GM18861 (cell line): ENCODE measurements around the gene COX19.
"Not testable (repeated sequence)": the region's sequence is repeated elsewhere in the genome, so short reads cannot be mapped to it uniquely, and the experiment has no call there.

Source experiments
- ATAC-seq: cut with Tn5 transposase; IDR thresholded peaks from one replicate; pipeline ENCODE4 v1.9.1; 2021; ENCODE audit not compliant: unreplicated experiment

Gene COX19

DNA sequence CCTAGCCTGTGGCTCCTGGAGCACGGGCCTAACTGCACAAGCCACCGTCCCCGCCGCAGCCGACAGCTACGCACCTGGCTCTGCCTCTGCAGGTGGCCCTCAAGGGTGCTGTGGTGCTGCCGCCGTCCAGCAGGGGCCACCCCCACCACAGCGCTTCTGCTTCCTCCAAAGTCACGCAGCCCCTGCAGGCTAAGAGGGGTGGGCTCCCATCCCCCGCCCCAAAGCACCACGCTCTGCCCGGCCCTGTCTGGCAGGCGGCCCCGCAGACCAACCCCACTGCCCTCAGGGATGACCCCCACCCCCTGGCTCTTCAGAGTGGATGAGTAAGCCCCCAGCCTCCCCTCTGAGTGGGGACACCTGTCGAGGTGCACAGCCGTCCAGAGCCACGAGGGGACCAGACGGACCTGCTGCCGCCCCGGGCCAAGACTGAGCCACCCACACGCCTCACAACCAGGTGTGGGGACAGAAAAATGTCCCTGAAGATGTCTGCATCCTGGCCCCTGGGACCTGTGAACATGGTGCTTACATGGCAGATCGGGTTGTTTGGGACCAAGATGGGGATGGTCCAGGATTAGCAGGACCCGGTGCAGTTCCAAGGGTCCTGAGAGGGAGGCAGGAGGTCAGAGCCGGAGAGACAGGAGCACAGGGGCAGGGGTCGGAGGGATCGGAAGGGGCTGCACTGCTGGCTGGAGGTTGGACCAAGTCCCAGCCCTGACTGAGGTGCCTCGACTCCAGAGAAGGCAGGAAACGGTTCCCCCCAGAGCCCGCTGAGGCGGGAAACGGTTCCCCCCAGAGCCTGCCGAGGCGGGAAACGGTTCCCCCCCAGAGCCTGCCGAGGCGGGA is 11.9 kb downstream of the COX19 start:
- no peak for ATAC-seq

DNA sequence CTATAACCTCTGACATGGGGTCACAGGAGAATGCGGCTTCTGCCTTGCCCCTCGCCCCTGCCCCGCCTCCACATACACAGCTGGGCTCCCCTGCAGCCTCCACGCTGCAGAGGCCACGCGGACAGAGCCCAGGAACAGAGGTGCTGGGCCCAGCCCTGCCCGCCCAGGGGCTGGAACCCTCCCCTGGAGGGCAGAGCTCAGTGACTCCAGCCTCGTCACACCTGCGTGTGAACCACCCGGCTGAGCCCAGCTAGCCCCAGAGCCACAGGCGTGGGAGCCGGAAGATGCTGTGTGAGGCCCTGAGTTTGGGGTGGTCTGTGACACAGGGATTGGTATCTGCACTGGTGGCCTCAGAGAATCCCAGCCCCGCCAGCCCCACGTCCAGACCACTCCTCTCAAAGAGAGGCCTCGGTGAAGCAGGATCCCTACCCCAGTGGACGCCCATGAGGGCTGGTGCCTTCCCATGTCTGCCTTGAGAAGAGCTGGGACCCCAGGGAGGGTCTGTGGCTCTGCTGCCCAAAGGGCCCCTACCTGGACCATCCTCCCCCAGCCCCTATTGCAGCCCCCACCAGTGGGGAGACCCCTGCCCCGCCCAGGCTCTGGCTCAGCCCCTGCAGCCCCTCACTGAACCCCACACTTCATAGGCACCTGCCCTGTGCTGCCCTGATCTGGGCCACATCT is 12.8 kb downstream of the COX19 start:
- ATAC-seq, result no peak

DNA sequence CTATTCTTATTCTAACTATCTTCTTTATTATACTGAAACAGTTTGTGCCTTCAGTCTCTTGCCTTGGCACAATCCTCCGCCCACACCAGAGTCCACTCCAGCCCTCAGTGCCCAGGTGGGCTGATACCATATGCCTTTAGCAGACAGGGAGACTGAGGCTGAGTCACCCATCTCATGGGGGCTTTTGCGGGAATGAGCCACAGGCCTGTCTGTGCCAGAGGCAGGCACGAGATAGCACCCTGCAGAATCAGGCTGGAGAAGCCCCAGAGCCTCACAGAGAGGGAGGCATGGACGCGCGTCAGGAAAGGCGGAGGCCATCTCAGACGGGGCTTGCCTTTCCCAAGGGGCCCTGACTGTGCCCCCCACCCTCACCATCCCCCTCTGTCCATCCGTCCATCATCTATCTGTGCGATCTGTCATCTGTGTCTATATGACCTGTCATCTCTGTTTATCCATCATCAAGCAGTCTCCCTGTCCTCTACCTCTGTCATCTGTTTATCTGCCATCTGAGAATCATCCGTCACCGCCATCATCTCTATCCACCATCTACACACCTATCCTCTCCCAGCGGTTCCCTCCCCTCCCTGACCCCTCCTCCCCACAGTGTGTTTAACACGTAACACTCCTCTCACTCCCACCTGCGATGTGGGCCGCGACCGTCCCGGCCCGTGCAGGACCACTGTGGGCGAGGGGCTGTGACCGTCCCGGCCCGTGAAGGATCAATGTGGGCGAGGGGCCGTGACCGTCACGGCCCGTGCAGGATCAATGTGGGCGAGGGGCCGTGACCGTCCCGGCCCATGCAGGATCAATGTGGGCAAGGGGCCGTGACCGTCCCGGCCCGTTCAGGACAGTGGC is 13.6 kb downstream of the COX19 start:
- ATAC-seq, result no peak

DNA sequence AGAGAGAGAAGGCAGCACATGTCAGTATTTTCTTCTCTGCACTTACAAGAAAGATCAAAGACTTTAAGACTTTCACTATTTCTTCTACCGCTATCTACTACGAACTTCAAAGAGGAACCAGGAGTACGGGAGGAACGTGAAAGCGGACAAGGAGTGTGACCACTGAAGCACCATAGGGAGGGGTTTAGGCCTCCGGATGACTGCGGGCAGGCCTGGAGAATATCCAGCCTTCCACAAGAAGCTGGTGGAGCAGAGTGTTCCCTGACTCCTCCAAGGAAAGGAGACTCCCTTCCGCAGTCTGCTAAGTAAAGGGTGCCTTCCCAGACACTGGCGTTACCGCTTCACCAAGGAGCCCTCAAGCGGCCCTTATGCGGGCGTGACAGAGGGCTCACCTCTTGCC is 14.4 kb downstream of the COX19 start:
- ATAC-seq, result not testable (repeated sequence)

DNA sequence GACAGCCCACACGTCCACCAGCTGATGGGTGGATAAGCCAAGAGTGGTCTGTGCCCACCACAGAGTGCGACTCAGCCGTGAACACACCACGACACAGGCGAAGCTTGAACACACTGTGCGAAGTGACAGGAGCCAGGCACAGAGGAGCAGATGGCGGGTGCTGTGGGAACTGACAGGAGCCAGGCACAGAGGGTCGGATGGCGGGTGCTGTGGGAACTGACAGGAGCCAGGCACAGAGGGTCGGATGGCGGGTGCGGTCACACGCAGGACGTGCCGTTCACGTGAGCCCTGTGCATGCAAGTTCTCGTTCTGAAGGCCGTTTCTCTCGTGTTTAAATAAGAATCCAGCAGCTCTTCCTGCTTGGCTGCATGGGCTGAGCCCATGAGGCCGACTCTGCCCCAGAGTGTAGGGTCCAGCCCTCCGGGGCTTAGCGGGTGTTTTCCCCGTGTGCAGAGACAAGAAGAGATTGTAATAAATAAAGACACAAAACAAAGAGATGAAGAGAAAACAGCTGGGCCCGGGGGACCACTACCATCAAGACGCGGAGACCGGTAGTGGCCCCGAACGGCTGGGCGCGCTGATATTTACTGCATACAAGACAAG is 15.0 kb downstream of the COX19 start:
- ATAC-seq, result no peak

DNA sequence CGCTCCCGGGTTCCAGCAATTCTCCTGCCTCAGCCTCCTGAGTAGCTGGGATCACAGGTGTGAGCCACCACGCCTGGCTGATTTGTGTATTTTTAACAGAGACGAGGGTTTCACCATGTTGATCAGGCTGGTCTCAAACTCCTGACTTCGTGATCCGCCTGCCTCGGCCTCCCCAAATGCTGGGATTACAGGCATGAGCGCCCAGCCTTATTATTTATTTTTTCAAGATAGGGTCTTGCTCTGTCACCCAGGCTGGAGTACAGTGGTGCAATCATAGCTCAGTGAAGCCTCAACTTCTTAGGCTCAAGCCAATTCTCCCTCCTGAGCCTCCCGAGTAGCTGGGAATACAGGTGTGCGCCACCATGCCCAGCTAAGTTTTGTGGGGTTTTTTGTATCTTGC is 15.6 kb downstream of the COX19 start:
- ATAC-seq, result not testable (repeated sequence)

DNA sequence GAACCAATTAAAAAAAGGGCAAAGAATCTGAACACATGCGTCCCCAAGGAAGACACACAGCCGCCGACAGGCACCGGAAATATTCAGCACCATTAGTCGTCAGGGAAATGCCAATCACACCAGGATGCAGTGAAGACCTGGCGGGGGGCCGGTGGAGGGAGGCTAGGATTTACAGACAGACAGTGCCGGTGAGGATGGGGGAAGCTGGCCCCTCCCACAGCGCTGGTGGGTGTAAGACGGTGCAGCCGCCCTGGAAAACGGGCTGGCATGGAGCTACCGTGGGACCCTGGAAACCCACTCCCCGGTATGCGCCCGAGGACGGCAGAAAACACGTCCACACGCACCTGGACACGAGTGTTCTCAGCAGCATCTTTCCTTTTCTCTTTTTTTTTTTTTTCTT is 16.1 kb downstream of the COX19 start:
- no peak for ATAC-seq

DNA sequence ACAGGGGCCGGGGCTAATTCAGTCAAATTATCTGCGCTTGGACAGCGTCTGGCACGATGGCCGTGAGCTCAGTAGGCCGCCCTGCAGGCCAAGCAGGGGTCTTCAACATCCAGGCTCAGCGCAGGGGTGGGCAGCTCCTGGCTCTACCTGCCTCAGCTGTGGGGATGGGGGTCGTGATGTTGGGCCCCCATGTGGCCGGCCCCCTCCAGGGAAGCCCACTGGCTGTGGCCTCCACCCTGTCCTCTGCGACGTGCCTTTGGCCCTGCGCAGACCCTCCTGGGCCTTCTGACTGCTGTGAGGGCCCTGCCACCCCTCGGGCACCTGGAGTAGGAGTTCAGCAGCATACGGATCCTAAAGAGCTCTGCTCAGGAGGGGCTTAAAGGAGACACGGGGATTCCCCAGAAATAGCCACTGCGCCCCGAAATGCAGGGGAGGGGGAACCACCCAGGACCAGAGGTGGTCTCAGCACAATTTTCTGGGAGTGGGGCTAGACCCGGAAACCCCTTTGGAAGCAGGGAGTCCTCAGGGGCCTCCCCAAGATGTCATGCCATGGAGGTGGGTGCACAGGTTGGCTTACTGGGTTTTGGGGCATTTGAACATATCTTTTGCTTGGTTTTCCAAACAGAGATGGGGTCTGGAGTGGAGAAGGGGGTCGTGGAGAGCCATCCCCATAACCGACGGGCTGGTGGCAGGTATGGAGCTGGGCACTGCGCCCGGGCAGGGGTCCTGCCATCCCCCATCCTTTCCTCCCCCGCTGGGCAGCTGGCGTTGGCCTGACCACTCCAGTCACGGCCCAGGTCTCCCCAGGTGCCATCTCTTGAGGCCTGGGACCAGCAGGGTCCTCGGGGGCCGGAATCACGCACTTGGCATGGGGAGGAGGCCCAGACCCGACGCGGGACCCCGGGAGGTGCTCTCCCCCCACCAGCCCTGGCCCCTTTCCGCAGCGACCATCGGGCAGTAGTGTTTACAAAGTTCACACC is 16.8 kb downstream of the COX19 start:
- no peak for ATAC-seq

DNA sequence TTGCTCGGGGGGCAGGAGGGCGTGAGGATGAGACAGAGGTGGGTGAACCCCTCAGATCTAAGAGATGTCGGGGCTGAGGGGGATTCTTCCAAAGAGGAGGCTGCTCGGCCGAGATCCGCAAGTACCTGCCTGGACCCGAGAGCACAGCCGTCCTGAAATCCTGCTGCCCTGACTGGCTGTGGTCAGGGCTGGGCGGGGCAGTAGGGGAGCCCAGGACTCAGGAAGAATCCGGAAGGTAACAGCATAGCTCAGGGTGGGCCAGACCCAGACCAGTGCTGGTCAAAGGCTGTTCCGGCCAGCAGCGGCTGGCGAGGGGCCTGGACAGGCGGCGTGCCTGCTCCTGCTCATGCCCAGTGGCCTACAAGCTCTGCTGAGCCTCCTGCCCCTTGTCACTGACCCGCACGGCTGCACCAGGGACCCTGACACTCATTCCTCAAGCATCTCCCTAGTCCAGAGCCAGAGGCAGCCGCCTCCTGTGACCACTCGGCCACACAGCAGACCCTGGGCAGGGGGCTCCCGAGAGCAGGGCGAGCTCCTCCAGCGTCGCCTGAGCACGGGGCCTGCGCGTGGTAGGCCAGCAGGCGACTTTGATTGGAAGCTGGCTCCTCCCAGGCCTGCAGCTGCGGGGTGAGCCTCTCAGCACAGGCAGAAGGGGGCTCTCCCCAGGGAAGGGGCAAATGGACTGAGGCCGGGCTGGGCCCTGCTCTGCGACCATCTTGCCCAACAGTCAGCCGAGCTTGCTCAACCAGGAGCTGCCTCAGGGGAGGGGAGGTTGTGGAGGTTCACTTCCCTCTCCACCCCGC is 17.7 kb downstream of the COX19 start:
- no peak for ATAC-seq

DNA sequence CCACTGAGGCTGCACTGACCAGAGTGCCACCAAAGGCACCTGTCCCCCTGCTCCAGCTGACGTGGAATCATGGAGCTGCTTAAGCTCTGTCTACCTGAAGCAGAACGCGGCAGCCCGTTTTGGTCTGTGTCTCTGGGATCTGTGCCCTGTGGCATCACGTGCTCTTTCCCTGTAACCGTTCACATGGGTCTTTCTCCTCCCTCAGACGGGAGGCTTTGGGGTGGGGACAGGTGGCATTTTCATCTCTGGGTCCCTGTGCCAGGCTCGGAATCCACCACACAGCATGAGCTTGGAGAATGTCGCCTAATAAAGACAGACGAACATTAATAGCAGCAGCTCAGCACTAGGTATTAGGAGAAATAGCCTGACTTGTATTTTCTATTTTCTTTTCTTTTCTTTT is 19.3 kb downstream of the COX19 start:
- no peak for ATAC-seq

DNA sequence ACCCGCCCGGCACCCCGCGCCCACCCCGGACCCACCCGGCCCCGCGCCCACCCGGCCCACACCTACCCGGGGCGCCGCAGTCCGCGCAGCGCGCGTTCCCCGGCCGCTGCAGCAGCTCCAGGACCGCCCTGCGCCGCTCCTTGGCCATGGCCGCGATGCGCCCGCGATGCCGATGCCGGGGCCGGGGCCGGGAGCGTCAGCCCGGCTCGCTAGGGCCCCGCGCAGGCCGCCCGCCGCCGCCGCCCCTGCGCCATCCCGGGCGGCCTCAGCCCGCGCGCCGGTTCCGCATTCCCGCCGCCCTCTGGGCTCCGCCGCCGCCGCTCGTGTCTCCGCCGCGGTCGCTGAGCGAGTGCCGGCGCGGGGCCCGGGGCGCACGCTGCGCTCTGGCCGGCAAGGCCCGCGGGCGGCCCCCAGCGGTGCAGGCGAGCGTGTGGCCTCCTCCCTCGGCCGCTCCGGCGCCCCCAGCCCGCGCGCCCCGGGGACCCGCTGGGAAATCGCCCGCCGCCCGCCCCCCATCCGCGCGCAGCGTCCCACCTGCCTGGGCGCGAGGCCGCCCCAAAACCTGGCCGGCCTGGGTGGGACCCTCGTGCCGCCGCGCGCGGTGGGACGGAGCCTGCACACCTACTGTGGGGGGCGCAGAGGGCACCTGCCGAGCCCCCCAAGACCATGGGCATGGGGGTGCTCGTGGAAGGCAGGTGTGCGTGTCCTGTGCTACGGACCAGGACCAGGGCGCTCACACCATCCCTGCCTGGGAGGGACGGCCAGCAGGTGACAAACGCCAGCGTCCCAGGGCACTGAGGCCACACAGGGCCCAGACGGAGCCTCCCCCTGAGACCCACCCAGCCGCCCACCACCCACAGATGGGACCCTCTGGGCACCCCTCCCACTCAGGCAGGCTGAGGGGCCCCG is 20.8 kb downstream of the COX19 start, which contains the start of gene ADAP1:
Gene ADAP1, minus strand, starts transcription at position 351 of the 909 bp plus-strand sequence. Its CDS starts 203 bp downstream, at position 148.
- ATAC-seq, result no peak

DNA sequence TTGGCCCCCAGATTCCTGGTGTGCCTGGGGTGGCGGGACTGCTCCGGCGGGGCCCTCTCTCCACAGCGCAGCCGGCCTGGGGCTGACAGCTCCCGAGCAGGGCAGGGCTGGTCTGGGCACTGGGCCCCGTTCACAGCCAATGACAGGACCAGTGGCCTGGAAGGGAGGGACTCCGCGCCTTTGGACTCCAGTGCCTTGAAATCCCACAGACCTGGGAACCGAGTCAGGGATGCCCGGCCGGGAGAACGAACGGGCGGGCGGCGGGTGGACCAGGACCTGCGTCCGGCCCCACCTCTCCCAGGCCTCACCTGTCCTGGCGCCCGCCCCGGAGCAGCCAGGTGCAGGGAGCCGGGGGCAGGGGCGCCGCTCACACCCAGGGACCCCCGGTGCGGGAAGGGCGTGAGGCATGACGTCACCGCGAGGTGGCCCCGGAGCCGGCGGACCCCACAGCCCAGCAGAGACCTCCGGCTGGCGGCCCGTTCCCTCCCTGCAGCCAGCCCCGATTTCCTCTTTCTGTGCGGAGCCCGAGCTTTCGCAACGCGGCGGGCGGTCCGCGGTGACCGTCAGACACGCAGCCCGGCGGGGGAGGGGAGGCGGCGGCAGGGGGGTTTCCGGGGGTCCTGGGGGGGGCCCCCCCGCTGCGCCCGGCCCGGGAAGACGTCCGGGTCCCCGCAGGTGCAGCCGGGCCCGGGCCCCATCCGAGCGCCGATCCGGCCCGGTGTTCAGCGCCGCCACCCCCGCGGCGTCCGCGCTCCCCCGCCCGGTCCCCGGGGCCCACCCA is 21.6 kb downstream of the COX19 start:
- ATAC-seq, result no peak

DNA sequence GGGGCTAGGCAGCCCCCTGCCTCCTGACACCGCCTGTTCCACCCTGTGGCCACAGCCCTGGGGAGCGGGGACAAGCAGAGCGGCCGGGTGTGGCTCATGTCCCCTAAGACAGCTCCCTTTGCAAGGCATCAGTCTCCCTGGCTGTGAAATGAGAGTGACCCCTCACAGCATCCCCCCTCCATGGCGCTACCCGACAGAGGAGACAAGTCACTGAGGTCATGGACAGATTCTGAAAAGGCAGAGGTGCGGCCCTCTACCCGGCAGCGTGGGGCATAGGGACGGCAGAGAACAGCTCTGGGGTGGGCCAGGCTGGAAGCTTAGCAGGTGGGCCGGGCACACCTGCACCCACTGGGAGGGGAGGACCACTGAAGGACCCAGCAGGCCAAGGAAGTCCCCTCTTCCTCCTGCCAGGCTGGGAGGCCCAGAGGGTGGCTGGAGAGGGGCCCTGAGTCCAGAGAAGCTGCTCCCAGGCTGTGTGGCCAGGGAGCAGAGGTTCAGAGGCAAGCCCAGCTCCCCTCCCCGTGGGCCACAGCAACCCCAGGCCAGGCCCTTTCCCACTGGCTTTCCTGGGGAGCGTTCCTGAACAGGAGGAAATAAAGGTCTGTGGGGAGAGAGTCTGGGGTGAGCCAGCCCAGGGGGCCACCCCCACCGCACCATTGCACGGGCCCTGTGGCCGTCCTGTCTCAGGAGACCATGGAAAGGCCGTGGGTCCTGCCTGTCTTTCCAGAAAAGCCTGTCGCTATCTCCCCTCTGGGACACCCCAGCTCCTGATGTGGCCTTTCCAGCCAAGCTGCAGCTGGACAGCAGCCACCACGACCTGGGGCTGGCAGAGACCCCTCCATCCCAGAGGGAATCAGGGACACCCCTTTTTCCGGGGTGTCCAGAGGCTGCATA is 22.6 kb downstream of the COX19 start:
- ATAC-seq, result no peak

DNA sequence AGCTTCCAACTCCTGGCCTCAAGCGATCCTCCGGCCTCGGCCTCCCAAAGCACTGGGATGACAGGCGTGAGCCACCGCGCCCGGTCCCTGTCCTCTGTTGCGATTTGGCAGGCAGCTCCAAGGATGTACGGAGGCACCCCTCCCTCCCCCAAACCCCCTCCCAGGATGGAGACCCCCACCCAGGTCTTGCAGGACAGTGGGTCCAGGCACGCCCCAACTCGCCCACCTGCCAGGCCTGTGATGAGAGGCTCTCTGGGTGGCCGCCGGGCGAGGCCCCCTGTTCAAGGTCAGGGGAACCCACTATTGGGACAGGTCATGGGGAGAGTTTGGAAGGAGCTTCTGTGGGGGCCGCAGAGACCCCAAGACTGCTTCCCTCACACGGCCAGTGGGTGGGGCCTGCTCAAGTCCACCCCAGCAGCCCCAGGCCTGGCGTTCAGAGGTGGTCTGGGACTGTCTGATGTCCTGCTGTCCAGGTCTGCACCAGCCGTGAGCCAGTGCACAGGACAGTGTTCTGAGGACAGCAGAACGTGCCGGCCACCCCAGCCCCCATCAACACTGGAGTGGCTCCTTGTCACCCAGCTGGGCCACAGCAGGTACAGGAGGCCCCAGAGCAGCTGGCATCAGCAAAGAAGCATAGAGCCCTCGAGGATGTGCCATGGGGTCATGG is 23.3 kb downstream of the COX19 start:
- ATAC-seq, result no peak

DNA sequence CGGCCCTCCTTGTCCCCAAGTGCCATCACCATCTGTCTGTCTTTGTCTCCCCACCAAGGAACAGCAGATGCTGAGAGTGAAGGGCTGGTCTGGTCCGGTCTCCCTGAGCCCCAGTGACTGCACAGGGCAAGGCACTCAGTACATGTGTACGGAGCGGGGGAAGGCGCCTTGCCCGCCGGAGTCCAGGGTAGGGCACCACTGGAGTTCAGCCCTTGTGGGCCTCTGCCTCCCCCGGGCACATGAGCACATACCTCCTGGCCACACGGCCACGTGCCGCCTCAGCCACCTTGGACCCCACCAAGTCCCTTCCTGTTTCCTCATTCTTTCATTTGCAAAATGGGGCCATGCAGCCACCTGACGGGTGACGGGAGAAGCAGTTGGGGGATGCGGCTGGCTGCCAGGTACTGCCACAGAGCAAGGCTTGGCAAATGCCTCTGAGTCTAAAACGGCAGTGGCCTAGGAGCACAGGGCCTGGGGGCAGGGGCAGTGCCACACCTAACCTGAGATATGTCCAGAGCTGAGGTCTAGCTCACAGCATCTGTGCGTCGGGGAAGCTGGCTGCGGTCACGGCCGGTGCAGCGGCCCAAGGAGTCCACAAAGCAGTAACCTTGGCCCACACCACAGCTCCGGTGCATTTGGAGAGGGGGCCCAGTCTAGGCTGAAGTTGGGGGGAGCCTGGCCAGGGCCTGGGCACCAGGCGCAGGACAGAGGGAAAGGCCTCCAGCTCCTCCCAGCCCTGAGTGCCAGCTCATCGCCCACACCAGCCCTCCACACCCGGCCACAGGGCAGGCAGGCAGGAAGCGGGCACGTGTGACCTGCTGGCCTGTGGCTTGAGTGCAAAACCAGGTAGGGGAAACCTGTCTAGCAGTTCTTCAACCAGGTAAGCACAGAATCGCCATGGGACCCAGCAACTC is 26.1 kb downstream of the COX19 start:
- ATAC-seq, result no peak
